Upper lobe of right lung (tissue), 1 donor: ENCODE results near the gene RASGRF1. TPM values are rescaled to one million over a fixed set of nuclear protein-coding genes. Genes with fewer than 3 reads are reported as not detected.
A peak's percentile ranks its signal among the peaks of the same experiment; 100 is the strongest.

Experiments
- ATAC-seq: fragments of 200-7000 bp; cut with Tn5 transposase; one replicate; pipeline ENCODE4 v1.9.1; 2020; ENCODE audit warnings: mild to moderate bottlenecking, moderate library complexity
- DNase-seq: peaks from one replicate; pipeline ENCODE4 v3.0.0-alpha.2; 2020
- H3K27ac ChIP-seq: fragments of 200-600 bp; one replicate; pipeline ENCODE4 v1.8.0; 2022
- H3K27me3 ChIP-seq: fragments of 200-600 bp; one replicate; pipeline ENCODE4 v1.8.0; 2022; ENCODE audit warnings: mild to moderate bottlenecking
- H3K36me3 ChIP-seq: fragments of 200-600 bp; one replicate; pipeline ENCODE4 v1.8.0; 2022
- H3K4me1 ChIP-seq: fragments of 200-600 bp; one replicate; pipeline ENCODE4 v1.8.0; 2022
- H3K4me3 ChIP-seq: fragments of 200-600 bp; one replicate; pipeline ENCODE4 v1.8.0; 2022; ENCODE audit warnings: mild to moderate bottlenecking
- H3K9me3 ChIP-seq: fragments of 200-600 bp; one replicate; pipeline ENCODE4 v1.8.0; 2022
- CTCF ChIP-seq: fragments of 200-600 bp; IDR thresholded peaks from one replicate; pipeline ENCODE4 v1.8.0; 2022; ENCODE audit warnings: antibody characterized with exemption
- intact Hi-C: fragments of 100-400 bp; cut with DNase I; formaldehyde crosslinking; loops from one replicate; pipeline ENCODE4 v1.11.0; 2022
- total RNA-seq: library from RNA; stranded (reverse); fragmentation: NEBNext Ultra II Directional; extraction: Animal tissue kit (Norgen Biotek cat#: 25700); gene quantifications from one replicate; pipeline ENCODE4 v1.2.1, GENCODE V29; 2021
- donor health status: DM: no; HTN: yes; CAD: no; lungs with severe emphysema.

Gene RASGRF1
- total RNA-seq, 1 donor from 2014 or later, result 105 TPM

- no peak for TF ChIP-seq CTCF
- Histone ChIP-seq H3K9me3 (no peaks in the 10 kb centered on the region), H3K27ac (peak overlapping the region; percentile 90), H3K36me3 (no peaks in the 10 kb centered on the region), H3K4me3 (peak overlapping the region; percentile 85), H3K4me1 (peaks cover 14% of the 10 kb centered on the region), H3K27me3 (no peaks in the 10 kb centered on the region)
- intact Hi-C loops, result no loop called here
- ATAC-seq (peak; percentile 0), DNase-seq (no peak)
Observed at GRCh38 chr15:78943692-78944091, 146.9 kb downstream of the RASGRF1 start.

- TF ChIP-seq CTCF, result no peak
- peak overlapping the region; percentile 85 for H3K4me3 ChIP-seq
- peak overlapping the region; percentile 90 for H3K27ac ChIP-seq
- H3K27me3 ChIP-seq, result no peaks in the 10 kb centered on the region
- no peak for ATAC-seq
- H3K36me3 ChIP-seq, result no peaks in the 10 kb centered on the region
- H3K9me3 ChIP-seq, result no peaks in the 10 kb centered on the region
- peaks cover 23% of the 10 kb centered on the region for H3K4me1 ChIP-seq
- intact Hi-C loops, result no loop called here
- no peak for DNase-seq
Observed at GRCh38 chr15:78942741-78943140, 147.8 kb downstream of the RASGRF1 start.

- no peaks in the 10 kb centered on the region for H3K9me3 ChIP-seq
- H3K4me1 ChIP-seq, result peaks cover 38% of the 10 kb centered on the region
- H3K36me3 ChIP-seq, result peaks cover 28% of the 10 kb centered on the region
- peak overlapping the region; percentile 85 for H3K27ac ChIP-seq
- no peaks in the 10 kb centered on the region for H3K27me3 ChIP-seq
- intact Hi-C loops, result no loop called here
- no peak for TF ChIP-seq CTCF
- no peak for DNase-seq
- peak; percentile 45 for ATAC-seq
- H3K4me3 ChIP-seq, result peak overlapping the region; percentile 30
Observed at GRCh38 chr15:78938658-78939488, 151.7 kb downstream of the RASGRF1 start.

GRCh38 chr15:78937132-78937739 is 153.3 kb downstream of the RASGRF1 start:
- H3K27me3 ChIP-seq, result no peaks in the 10 kb centered on the region
- peaks cover 45% of the 10 kb centered on the region for H3K36me3 ChIP-seq
- intact Hi-C loops, result no loop called here
- DNase-seq, result peak; percentile 82
- H3K9me3 ChIP-seq, result no peaks in the 10 kb centered on the region
- H3K4me1 ChIP-seq, result peaks cover 40% of the 10 kb centered on the region
- no peak for TF ChIP-seq CTCF
- peak; percentile 68 for ATAC-seq
- peak overlapping the region; percentile 85 for H3K27ac ChIP-seq
- peak overlapping the region; percentile 11 for H3K4me3 ChIP-seq

GRCh38 chr15:78934655-78935023 is 155.9 kb downstream of the RASGRF1 start:
- no peak for TF ChIP-seq CTCF
- Histone ChIP-seq H3K4me1 (peaks cover 32% of the 10 kb centered on the region), H3K36me3 (peaks cover 70% of the 10 kb centered on the region), H3K27ac (no peak overlapping the region), H3K9me3 (no peaks in the 10 kb centered on the region), H3K27me3 (no peaks in the 10 kb centered on the region), H3K4me3 (no peak overlapping the region)
- intact Hi-C loops, result no loop called here
- DNase-seq, result no peak
- no peak for ATAC-seq
